Body of pancreas (tissue), 4 donors: ENCODE measurements around the gene AHSP.

Source experiments
- POLR2A ChIP-seq, 3 donors: fragments of 450-650 bp; IDR thresholded peaks; one replicate each; pipeline ENCODE4 v1.6.1; 2016; ENCODE audit warnings: antibody characterized with exemption in 3 of 3, mild to moderate bottlenecking in 2 of 3
- TF ChIP-seq, protein P1 (sequence below), 7 experiments: fragments of 450-650 bp in 4 of 7; fragments of 200-600 bp in 3 of 7; sonication (generic) in 3 of 7; IDR thresholded peaks; one replicate each; pipeline ENCODE4 v1.5.1; 2016 to 2019; ENCODE audit warnings: antibody characterized with exemption in 7 of 7

- TF ChIP-seq POLR2A (IDR thresholded peaks at IDR 0.05), result no peak
- TF ChIP-seq, protein P1, sequence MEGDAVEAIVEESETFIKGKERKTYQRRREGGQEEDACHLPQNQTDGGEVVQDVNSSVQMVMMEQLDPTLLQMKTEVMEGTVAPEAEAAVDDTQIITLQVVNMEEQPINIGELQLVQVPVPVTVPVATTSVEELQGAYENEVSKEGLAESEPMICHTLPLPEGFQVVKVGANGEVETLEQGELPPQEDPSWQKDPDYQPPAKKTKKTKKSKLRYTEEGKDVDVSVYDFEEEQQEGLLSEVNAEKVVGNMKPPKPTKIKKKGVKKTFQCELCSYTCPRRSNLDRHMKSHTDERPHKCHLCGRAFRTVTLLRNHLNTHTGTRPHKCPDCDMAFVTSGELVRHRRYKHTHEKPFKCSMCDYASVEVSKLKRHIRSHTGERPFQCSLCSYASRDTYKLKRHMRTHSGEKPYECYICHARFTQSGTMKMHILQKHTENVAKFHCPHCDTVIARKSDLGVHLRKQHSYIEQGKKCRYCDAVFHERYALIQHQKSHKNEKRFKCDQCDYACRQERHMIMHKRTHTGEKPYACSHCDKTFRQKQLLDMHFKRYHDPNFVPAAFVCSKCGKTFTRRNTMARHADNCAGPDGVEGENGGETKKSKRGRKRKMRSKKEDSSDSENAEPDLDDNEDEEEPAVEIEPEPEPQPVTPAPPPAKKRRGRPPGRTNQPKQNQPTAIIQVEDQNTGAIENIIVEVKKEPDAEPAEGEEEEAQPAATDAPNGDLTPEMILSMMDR (IDR thresholded peaks at IDR 0.05), result no peak
Observed at GRCh38 chr16:31493506-31494125, 34.1 kb upstream of the AHSP start.
